CMK (cell line): ENCODE measurements around the gene DNMT3A.
A peak's percentile ranks its signal among the peaks of the same experiment; 100 is the strongest.

Experiments
- DNase-seq: peaks from one replicate; pipeline ENCODE4 v3.0.0-alpha.2; 2010; ENCODE audit warnings: low read depth

The DNMT3A gene

DNA sequence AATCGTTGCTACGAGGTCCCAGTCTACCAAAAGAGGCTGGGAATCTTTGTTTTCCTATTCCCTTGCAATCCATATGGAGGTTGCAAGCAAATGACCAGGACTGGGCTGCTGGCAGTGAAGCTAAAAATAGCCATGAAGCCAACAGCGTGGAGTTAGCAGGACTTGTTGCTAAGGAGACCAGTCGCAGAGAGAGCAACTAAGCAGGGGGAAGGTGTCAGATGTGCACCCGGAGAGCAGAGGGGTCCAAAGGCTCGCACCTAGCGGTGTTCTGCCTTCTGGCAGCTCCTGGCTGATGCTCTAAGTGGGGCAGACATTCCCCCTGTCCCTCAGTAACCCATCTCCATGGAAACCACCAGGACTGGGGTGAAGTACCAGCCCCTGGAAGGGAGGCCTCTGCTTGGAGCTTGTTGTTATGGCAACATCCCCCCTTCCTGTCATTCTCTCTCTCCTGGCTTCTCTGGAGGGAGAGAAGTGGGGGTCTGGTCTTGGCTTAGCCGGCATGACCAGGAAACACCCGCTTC is 84.6 kb downstream of the DNMT3A start:
- DNase-seq = no peak

DNA sequence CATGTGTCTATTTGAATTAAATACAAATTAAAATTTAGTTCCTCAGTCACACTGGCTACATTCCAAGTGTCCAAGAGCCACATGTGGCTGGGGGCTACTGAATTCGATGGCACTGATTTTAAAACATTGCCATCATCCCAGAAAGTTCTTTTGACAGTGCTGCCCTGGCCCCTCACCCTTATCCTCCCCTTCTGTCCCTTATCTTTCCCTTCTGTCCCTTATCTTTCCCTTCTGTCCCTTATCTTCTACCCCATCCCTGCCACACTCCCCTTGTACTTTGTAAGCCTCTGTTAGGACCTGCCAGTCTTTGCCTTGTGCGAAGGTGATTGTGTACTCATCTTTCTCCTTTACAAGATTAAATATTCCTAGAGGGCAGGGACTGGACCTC is 85.2 kb downstream of the DNMT3A start:
- peak; percentile 51 for DNase-seq

DNA sequence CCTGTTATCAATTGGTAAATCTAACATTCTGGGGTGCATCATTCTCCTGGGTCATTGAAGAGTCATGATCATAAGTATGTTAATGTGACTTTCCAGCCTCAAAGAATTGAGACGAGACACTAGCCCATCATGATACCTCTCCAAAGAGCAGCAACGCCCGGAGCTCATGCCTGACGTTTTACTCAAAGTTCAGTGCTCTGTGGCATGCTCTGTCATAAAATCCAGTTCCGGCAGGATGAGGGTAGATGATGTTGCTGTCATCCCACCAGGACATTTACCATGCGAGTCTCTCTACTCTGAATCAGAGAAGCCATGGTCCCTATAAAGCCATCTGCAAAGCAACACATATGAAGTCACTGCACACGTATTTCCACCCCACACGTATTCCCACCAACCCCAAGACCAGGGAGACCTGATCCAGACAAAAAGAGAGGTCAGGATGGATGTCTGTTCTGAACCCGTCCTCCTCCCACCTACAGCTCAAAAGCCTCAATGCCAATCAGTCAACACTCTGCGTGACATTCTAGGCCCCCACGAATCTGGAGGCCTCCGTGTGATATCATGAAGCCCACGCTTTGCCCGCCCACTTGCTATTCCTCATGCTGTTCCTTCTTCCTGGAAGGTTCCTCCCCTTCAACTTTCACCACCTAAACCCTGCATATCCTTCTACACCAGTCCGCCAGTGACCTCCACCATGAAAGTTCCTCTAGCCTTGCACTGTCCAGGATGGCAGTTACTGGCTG is 85.8 kb downstream of the DNMT3A start:
- DNase-seq = no peak

DNA sequence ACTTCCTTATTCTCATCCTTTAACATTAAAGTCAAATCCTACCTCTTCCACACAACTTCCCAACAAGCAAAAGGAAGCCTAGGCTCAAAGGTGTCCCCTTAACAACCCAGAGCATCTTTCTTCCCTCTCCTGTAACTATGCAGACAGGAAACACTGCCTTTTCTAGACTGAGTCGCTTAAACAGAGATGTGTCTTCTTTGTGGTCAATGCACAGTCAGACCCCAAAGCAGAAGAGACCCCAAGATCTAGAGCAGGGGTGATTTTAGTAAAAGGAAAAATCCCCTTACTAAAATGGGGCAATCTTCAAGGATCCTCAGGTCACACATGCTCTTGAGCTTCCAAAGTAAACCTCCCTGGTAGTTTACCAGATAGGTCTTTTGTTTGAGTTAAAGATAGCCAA is 86.8 kb downstream of the DNMT3A start:
- DNase-seq = no peak

DNA sequence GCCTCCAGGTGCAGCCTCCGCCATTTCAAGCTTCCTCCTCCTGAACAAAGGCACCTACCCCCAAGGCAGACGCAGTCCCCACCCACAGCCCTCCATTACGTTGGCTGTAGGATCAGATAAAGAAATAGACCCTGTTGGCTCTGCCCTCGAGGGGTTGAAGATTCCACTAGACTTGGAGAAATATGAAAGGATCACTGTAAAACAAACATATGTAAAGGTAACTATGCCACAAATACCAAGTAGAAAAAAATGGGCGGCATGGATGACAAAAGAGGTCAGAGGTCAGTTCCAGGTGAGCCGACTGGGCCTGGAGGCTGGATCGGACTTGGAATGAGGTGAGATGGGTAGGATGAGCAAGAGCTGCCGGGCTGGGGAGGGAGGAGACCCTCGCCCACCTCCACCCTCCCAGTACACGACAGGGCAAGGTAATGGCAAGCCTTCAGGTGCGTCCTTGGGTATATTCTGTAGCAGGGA is 88.5 kb downstream of the DNMT3A start:
- no peak for DNase-seq

DNA sequence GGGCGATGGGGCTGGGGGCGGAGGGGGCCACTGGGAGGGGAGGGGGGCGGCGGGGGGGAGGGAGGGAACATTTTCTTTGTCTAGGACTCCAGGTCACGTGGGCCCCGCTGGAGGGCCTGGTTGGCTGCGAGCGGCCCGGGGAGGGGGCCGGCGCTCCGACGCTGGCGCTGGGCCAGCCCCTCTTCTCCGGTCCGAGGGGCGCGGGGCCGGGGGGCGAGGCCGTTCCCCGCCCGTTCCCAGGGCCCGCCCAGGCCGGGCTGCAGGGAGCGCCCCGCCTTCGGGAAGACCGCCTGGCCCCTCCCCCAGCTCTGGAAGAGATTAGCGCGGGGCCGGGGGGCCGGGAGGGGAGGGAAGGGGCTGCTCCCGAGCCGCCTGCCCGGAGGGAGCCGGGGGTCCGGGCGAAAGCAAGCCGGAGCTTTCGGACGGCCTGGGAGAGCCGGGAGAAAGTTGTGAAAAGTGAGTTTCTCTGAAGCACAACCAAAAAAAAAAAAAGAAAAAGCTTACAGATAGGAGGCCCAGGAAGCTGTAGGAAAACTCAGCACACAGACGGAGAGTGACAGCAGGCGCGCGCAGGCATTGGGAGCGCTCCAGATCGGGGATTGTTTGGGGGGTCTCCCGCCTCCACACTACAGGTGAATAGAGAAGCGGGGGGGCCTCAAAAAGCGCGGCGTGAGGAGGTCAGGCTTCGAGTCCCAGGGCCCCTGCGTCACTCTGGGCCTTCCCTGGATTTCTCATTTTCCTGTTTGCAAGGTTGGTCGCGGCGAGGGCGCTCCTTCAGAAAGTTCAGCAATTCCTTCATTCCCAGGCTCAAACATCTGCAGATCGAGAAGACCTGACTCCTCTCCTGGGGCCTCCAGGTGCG is 89.2 kb downstream of the DNMT3A start:
- DNase-seq = peak; percentile 65

DNA sequence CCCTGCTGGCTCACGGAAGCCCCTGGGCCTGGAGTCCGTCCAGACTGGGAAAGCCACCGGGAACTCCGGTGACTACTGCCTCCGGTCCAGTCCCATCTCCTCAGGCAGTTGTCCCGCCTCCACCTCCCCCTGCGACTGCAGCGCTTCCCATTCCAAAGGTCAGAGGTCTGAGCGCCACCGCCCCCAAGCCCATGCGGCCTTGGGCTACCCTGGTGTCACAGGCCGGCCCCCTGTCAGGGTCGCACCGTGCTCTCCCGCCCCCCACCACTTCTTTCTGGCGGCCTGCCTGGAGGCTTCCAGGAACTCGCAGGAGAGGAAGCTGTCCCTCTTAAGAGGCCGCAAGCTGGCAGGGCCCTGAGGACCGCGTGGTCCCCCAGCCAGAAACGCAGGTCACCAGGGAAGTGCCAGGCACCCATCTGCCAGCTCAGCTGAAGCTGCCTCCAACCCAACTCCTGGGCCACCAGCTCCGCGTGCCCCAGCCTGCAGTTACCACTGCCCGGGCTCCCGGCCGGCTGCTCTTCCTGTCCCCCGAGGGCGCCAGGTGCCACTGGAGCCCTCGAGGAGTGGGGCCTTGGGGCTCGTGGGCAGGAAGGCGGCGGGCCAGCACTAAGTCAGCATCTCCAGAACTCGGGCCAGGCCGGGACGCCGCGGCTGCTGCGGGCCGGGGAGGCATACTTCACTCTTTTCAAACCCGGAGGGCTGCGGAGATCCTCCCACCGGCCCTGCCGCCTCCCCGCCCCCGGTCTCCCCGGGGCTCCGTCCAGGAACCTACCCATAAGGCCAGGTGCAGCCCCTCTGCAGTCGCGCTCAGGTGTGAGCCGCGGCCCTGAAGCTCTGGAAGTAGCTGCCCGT is 90.1 kb downstream of the DNMT3A start:
- DNase-seq = peak; percentile 68

DNA sequence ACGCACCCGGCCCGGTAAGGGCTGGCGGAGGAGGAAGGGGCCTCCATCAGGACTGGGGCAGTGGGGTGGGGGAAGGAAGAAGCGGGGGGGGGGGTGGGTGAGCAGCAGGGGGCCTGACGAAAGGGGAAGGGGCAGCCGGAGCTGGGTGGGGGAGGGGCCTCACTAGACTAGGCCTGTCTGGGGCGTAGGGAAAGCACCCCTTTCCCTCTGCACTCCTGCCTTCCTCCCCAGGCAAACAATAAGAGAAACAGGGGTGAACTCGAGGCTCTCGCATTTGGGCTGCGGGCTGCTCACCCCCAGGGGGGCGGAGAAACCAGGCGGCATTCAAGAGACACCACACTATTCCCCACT is 90.7 kb downstream of the DNMT3A start:
- peak; percentile 59 for DNase-seq

DNA sequence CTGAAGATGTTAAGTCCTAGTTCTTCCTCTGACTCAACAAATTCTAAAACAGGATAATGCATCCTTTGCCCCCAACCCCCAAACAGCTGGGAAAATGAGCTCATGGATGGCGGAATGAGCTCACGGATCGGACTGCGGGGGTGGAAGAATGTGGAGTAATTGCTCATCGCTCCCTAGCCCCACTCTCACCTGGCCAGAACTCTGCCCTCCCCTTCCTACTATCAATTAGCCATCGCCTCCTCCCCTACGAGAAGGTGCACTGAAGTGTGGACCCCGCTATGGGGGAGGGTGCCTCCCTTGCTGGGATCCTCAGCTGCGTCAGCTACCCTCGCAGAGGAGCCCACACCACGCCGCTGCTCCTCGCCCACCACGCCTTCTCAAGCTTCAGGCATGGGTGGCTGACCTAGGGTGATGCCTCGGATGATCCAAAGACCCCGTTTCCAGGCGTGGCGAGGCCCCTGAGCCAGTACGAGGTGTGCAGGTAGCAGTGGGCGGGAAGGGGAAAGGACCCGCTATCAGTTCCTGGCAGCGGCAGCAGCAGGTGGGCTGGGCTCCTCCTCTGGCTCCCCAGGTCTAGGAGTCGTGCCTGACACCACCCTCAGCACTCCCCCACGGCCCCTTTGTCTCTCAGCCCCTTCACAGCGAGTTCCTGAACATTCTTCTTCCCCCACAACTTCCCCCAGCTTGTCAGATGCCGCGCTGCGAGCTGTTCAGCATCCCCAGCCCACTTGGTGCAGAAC is 91.2 kb downstream of the DNMT3A start:
- DNase-seq = no peak

DNA sequence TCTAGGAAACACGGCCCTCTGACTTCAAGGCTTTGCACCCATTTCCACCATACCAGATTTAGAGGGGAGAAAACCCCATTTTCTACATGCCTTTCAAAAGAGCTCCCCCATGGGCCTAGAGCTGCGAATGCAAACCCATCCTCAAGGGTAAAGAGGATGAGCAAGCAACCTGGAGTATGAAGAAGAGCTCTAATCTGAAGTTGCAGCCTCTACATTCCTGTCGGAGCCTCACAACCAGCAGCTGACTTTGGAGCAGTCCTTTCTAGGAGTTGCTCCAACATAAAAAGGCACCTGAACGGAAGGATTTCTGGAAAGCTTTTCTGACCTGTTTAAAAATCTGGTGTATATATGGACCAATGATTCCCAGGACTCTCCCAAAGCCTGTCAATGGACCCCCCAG is 91.9 kb downstream of the DNMT3A start:
- no peak for DNase-seq

DNA sequence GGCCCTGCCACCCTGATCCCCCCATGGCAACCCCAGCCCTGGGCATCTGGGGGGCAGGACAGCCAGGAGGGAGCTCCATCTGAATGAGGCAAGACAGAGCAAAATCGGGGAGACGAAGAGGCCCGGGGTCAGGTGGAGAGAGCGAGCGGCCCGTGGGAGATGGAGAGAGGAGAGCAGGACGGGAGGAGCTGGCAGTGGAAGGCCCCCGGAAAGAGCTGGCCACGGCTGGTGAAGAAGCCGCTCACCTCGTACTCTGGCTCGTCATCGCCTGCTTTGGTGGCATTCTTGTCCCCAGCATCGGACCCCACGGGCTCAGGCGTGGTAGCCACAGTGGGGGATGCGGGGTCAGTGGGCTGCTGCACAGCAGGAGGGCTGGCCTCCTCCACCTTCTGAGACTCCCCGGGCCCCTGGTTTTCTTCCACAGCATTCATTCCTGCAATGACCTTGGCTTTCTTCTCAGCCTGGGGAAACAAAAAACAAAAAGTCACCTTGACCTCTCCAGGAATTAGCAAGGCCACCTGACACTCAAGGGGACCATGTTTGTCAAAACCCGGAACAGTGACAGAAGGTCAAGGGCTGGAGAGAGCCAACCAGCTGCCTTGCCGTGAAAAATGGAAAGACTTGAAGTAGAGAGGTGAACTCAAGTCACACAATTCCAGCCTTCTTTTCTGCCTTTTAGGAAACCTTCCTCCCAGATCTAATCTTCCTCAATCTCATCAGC is 93.8 kb downstream of the DNMT3A start:
- DNase-seq = no peak

DNA sequence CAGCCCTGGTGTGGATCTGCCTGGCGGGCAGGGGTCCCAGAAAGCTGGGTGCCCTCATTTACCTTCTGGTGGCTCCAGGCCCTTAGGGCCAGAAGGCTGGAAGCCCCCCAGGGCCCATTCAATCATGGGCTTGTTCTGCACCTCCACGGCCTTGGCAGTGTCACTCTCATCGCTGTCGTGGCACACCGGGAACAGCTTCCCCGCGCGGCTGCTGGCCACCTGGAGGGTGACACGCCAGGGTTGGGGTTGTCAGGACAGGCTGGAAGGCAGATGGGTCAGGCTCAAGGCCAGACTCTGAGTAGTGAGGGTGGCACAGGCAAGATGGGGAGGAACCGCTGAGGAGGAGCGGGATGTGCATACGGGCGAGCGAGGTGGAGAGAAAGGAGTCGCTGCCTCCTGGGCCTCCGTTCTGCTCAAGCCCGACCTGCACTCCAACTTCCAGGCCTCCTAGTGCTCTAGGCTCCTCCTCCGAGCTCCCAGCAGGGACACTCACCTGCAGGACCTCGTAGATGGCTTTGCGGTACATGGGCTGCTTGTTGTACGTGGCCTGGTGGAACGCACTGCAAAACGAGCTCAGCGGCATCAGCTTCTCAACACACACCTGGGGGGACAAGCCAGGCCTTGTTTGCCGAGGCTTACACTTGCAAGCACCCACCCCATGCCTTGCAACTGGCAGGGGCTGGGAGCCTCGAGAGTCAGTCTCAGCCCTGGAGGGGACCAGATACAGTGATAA is 95.0 kb downstream of the DNMT3A start:
- DNase-seq = no peak

DNA sequence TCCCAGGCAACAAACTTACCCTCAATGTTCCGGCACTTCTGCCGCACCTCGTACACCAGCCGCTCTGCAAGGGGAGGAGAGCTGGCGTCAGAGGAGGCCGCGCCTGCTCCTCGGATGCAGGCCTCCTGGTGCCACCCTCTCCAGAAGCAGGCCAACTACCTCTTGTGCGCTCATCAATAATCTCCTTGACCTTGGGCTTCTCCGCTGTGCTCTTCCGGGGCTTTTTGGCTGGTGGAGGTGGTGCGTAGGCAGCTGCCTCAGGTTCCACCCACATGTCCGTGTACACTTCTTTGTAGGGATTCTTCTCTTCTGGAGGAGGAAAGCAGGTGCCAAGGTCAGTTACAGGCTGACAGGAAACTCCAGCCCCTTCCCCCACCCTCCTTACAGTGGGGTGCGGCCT is 95.7 kb downstream of the DNMT3A start:
- DNase-seq = no peak

DNA sequence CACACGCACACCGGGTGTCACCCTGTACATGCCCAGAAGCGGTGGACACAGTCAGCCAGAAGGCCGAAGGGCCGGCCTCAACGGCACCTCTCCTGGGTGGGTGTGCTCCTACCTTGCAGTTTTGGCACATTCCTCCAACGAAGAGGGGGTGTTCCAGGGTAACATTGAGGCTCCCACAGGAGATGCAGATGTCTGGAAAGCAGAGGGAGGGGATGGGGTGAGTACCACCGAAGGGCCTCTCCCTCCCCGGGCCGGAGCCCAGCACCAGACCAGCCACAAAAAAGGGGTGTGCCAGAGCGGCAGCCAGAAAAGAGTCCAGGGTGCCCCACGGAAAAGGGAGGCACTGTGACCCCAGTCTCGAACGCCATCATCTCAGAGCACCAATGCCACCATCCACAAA is 96.6 kb downstream of the DNMT3A start:
- no peak for DNase-seq

DNA sequence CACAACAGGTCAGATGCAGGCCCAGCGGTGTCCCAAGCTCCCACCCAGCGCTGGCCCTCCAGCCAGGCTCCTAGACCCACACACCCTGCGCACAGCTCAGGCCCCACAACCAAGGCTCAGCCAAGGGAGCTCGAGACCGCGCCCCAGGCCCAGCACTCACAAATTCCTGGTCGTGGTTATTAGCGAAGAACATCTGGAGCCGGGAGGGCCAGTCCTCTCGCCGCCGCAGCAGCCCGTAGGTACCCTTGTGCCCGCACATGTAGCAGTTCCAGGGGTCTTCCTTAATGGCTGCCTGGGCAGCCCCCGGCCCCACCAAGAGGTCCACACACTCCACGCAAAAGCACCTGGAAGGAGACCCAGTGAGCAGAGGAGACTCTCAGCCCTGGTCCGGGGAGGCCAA is 97.7 kb downstream of the DNMT3A start:
- DNase-seq = no peak

DNA sequence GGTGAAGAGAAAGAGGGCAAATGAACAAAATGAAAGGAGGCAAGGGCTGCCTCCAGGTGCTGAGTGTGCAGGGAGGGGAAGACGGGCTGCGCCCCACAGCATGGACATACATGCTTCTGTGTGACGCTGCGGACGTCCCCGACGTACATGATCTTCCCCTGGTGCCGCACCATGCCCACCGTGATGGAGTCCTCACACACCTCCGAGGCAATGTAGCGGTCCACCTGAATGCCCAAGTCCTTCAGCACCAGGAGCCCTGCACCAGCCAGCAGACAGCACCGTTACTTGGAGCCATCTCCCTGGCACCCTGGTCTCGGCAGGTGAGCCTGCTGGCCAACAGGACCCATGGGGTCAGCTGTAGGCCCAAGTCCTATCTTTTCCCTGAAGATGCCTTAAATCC is 100.3 kb downstream of the DNMT3A start:
- no peak for DNase-seq

DNA sequence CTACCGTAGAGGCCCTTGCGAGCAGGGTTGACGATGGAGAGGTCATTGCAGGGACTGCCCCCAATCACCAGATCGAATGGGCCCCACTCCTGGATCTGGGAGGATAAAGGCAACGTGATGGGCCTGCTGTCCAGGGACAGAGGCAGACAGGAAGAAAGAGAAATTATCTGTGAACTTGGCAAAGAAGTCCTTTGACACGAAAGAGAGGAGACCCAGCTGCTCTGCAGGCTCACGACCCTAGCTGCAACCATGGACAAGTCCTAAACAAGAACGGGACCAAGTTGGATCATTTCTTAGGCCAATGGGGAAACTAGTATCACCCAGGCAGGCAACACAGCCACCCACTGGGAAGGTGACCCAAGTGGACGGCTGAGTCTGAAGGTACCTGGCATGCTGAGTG is 101.1 kb downstream of the DNMT3A start:
- DNase-seq = no peak

DNA sequence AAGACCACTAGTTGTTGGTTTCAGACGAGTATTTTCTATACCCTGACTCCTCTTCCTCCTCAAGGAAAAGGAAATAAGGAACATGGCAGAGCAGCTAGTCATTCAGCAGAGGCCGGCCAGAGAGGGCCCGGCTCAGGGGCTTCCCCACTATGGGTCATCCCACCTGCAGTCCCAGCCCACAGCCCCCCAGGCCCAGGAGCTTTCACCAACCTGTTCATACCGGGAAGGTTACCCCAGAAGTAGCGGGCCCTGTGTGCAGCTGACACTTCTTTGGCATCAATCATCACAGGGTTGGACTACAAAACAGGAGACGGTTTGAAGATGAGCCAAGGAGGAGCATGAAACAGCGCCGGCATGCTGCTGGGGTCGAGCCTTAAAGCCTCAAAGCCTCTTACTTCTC is 102.8 kb downstream of the DNMT3A start:
- no peak for DNase-seq

DNA sequence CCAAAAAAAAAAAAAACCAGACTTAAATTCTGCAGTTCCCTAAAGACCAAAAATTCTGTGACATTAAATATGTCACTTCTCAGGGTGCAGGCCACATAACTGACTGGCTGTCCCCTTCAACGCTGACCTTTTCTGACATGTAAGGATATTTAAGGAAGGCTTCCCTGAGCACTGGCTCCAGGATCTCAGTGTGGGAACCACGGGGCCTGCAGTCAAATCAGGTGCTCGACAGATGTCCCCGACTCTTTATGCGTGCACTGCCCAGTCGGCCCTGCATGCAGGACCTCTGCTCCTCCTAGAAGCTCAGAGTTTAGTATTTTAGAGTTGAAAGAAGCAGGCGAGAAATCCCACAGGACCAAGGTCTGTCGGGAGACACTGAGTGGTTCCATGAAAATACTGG is 104.0 kb downstream of the DNMT3A start:
- DNase-seq = no peak

DNA sequence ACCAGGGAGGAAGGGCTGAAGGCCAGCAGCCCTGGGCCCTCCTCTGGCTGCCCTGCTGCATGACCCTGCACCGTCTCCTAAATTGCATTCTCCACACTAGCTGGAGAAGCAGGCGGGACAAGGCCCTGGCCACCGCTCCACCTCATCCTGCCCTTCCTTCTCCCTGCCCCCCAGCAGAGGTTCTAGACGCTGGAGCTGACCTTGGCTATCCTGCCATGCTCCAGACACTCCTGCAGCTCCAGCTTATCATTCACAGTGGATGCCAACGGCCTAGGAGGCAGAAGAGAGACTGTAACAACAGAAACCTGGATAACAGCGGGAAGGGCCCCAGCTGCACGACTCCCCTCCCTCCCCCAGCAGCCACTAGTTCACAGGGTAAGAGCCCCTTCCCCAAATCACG is 105.0 kb downstream of the DNMT3A start:
- no peak for DNase-seq
